Measurements from ENCODE around the gene SYNE2.

- TF ChIP-seq, protein P1, sequence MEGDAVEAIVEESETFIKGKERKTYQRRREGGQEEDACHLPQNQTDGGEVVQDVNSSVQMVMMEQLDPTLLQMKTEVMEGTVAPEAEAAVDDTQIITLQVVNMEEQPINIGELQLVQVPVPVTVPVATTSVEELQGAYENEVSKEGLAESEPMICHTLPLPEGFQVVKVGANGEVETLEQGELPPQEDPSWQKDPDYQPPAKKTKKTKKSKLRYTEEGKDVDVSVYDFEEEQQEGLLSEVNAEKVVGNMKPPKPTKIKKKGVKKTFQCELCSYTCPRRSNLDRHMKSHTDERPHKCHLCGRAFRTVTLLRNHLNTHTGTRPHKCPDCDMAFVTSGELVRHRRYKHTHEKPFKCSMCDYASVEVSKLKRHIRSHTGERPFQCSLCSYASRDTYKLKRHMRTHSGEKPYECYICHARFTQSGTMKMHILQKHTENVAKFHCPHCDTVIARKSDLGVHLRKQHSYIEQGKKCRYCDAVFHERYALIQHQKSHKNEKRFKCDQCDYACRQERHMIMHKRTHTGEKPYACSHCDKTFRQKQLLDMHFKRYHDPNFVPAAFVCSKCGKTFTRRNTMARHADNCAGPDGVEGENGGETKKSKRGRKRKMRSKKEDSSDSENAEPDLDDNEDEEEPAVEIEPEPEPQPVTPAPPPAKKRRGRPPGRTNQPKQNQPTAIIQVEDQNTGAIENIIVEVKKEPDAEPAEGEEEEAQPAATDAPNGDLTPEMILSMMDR (IDR thresholded peaks at IDR 0.05): no peak
- TF ChIP-seq POLR2AphosphoS5 (IDR thresholded peaks at IDR 0.05; ENCODE audit: low read depth, low read length) (no peak), REST (IDR thresholded peaks at IDR 0.05; ENCODE audit: insufficient read depth in 1 of 2, low read depth in 2 of 2, low read length in 1 of 2) (no peak)
Observed at GRCh38 chr14:64060199-64060545, 207.4 kb downstream of the SYNE2 start.

Measured in Panc1 (cell line).